T-helper 1 cell (primary cell): Measurements from ENCODE around the gene RND1.

ENCODE experiments used
- DNase-seq, 5 donors: peaks; one replicate each; pipeline ENCODE4 v3.0.0-alpha.2; 2012 to 2020

RND1 gene

GRCh38 chr12:48826209-48826855, 39.3 kb downstream of the RND1 start:
- DNase-seq: no peak

GRCh38 chr12:48824905-48825304, 40.8 kb downstream of the RND1 start:
- no peak for DNase-seq

GRCh38 chr12:48824112-48824511, 41.6 kb downstream of the RND1 start:
- DNase-seq: peak in 1 of 5 donors; percentile 50

- no peak for DNase-seq
These were observed 42.4 kb downstream of the RND1 start for GRCh38 chr12:48823281-48823680.

- no peak for DNase-seq
These were observed 43.0 kb downstream of the RND1 start for GRCh38 chr12:48822711-48823110.

- no peak for DNase-seq
These were observed 43.5 kb downstream of the RND1 start for GRCh38 chr12:48822139-48822538.

GRCh38 chr12:48819986-48820725, 45.5 kb downstream of the RND1 start:
- DNase-seq: no peak

GRCh38 chr12:48818831-48819590, 46.7 kb downstream of the RND1 start:
- peak in 2 of 5 donors; percentile 17 to 22 for DNase-seq

GRCh38 chr12:48817873-48818830, 47.5 kb downstream of the RND1 start, which contains the start of gene CACNB3:
TSS of gene CACNB3 (plus strand) at chr12:48818496. CDS start at chr12:48818930, 434 bp downstream.
- peak; percentile 64 to 77 (median 72) for DNase-seq

GRCh38 chr12:48816143-48816854, 49.4 kb downstream of the RND1 start:
- DNase-seq: no peak

- peak in 2 of 5 donors; percentile 18 to 41 for DNase-seq
These were observed 50.3 kb downstream of the RND1 start for GRCh38 chr12:48815126-48816110.

- DNase-seq: peak; percentile 56 to 82 (median 69)
These were observed 51.2 kb downstream of the RND1 start for GRCh38 chr12:48814262-48815125.

- no peak for DNase-seq
These were observed 52.0 kb downstream of the RND1 start for GRCh38 chr12:48813465-48814261.

GRCh38 chr12:48812389-48812788, 53.3 kb downstream of the RND1 start:
- no peak for DNase-seq

GRCh38 chr12:48811437-48812090, 54.1 kb downstream of the RND1 start:
- DNase-seq: no peak

- DNase-seq: no peak
These were observed 54.7 kb downstream of the RND1 start for GRCh38 chr12:48810903-48811431.

GRCh38 chr12:48807981-48808380, 57.7 kb downstream of the RND1 start:
- DNase-seq: no peak
